ENCODE results near the gene SLIT3.

DNA sequence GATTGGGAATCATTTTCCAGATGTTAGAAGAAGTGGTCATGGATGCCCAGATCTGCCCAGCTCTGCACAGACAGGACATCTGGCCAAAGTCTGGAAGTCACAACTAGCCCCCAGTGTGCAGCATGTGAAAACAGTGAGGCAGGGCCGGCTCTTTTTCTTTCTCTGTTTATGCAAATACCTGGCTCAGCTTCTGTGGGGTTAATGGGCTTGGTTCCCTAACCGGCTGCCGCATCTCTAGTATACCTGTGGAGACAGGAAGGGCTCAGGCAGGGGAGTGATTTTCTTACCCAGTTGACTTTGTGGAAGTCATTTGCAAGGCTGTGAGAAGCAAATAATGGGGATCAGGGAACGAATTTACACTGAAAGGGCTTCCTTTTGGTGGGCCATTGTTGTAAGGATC, 467.0 kb downstream of the SLIT3 start:
- TF ChIP-seq, protein P1, sequence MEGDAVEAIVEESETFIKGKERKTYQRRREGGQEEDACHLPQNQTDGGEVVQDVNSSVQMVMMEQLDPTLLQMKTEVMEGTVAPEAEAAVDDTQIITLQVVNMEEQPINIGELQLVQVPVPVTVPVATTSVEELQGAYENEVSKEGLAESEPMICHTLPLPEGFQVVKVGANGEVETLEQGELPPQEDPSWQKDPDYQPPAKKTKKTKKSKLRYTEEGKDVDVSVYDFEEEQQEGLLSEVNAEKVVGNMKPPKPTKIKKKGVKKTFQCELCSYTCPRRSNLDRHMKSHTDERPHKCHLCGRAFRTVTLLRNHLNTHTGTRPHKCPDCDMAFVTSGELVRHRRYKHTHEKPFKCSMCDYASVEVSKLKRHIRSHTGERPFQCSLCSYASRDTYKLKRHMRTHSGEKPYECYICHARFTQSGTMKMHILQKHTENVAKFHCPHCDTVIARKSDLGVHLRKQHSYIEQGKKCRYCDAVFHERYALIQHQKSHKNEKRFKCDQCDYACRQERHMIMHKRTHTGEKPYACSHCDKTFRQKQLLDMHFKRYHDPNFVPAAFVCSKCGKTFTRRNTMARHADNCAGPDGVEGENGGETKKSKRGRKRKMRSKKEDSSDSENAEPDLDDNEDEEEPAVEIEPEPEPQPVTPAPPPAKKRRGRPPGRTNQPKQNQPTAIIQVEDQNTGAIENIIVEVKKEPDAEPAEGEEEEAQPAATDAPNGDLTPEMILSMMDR (conservative IDR thresholded peaks at IDR 0.05; ENCODE audit: low read depth, low read length), result no peak
- TF ChIP-seq EZH2 (IDR thresholded peaks at IDR 0.05; ENCODE audit: low read length, unreplicated experiment), result no peak

Data from PC-3 (cell line).